GM12801 (cell line): ENCODE data around the gene TCEAL8.

Experiments used
- CTCF ChIP-seq: IDR thresholded peaks from one replicate; pipeline ENCODE4 v1.5.1; 2011; ENCODE audit warnings: control low read depth; ENCODE audit not compliant: insufficient read length; ENCODE audit errors: extremely low read depth

Gene TCEAL8

GRCh38 chrX:103254921-103255493 lies at the start of gene TCEAL8:
Gene TCEAL8 (minus strand): TSS chrX:103255155. CDS start chrX:103253979, 1,176 bp downstream.
- TF ChIP-seq CTCF: no peak

- TF ChIP-seq CTCF: no peak
Measured at GRCh38 chrX:103304705-103305104, 49.8 kb upstream of the TCEAL8 start.

GRCh38 chrX:103293118-103293517 lies 38.2 kb upstream of the TCEAL8 start:
- TF ChIP-seq CTCF: no peak

- no peak for TF ChIP-seq CTCF
Measured at GRCh38 chrX:103279624-103280023, 24.7 kb upstream of the TCEAL8 start.

- TF ChIP-seq CTCF: no peak
Measured at GRCh38 chrX:103276581-103277002, 21.6 kb upstream of the TCEAL8 start, which contains the start of gene TCEAL5. Gene TCEAL5 (minus strand): TSS chrX:103276750. CDS start chrX:103274563, 2,187 bp downstream.

- no peak for TF ChIP-seq CTCF
Measured at GRCh38 chrX:103275947-103276567, 21.1 kb upstream of the TCEAL8 start.

GRCh38 chrX:103274284-103274683 lies 19.3 kb upstream of the TCEAL8 start:
- no peak for TF ChIP-seq CTCF
